Keratinocyte (primary cell): ENCODE measurements around the gene FUT8.

Source experiments
- EZH2 ChIP-seq: IDR thresholded peaks from one replicate; pipeline ENCODE4 v1.6.1; 2012; ENCODE audit warnings: inconsistent platforms, mild to moderate bottlenecking, low read length, moderate library complexity
- TF ChIP-seq, protein P1 (sequence below), 3 experiments: IDR thresholded peaks in 1 of 3; conservative IDR thresholded peaks in 1 of 3; optimal IDR thresholded peaks in 1 of 3; 2 replicates in 2 of 3; 3 replicates in 1 of 3; pipeline versions ENCODE3 to v1.5.1; 2011; ENCODE audit warnings: low read length in 3 of 3, mild to moderate bottlenecking in 3 of 3, moderate library complexity in 2 of 3, control low read depth in 1 of 3, inconsistent platforms in 1 of 3; ENCODE audit not compliant: insufficient read depth in 2 of 3; ENCODE audit errors: extremely low read depth in 1 of 3

DNA sequence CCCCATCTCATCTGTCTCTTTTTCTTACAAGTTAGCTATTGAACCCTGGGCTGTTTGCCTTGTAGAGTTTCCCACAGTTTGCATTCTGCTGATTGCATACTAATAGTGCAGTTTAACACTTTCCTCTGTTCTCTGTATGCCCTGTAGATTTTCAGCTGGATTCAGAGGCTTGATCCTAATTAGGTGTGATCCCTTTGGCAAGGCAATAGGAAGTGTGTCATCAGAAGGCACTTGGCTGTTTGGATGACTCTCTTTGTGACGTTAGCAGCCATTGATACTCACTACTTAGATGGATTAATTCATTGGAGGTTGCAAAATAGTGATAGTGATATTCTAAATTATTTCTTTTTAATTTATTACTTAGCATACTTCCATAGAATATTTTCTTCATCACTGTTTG lies 33.6 kb downstream of the FUT8 start:
- TF ChIP-seq, protein P1, sequence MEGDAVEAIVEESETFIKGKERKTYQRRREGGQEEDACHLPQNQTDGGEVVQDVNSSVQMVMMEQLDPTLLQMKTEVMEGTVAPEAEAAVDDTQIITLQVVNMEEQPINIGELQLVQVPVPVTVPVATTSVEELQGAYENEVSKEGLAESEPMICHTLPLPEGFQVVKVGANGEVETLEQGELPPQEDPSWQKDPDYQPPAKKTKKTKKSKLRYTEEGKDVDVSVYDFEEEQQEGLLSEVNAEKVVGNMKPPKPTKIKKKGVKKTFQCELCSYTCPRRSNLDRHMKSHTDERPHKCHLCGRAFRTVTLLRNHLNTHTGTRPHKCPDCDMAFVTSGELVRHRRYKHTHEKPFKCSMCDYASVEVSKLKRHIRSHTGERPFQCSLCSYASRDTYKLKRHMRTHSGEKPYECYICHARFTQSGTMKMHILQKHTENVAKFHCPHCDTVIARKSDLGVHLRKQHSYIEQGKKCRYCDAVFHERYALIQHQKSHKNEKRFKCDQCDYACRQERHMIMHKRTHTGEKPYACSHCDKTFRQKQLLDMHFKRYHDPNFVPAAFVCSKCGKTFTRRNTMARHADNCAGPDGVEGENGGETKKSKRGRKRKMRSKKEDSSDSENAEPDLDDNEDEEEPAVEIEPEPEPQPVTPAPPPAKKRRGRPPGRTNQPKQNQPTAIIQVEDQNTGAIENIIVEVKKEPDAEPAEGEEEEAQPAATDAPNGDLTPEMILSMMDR (optimal IDR thresholded peaks at IDR 0.05 in 1 of 3, IDR thresholded peaks at IDR 0.05 in 1 of 3, conservative IDR thresholded peaks at IDR 0.05 in 1 of 3; ENCODE audit: extremely low read depth in 1 of 3, insufficient read depth in 2 of 3, low read length in 3 of 3), result no peak
- no peak for TF ChIP-seq EZH2
